ENCODE data around the gene GPM6B.

GPM6B gene

DNA sequence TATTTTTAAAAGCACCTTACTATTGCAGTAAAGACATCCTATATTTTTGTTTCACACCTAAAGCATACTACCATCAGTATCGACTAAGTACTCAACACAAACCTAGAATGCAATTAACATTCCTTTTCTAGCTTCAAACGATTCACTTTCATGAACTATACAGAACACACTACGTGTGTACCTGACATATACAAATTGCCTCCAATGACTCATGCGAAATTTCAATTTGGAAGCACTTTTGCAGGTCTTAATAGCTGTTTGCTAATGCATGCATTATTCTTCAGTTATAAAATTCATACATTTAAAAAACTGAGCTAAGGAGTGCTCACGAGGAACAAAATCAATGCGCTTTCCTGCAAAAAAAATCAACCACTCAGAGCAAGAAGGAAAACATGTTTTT is 19.7 kb upstream of the GPM6B start:
- no peak overlapping the region for H3K4me3 ChIP-seq
- peaks cover 24% of the 10 kb centered on the region for H3K4me1 ChIP-seq
- H3K27me3 ChIP-seq (ENCODE audit: low read depth), result no peaks in the 10 kb centered on the region
- no peaks in the 10 kb centered on the region for H3K36me3 ChIP-seq (replicated peaks)
- in situ Hi-C loops (cut with MboI; ENCODE audit: low sequenced_read_pairs), result no loop called here
- no peak for DNase-seq (ENCODE audit: low spot score in 2 of 2)
- no peaks in the 10 kb centered on the region for H3K9me3 ChIP-seq

DNA sequence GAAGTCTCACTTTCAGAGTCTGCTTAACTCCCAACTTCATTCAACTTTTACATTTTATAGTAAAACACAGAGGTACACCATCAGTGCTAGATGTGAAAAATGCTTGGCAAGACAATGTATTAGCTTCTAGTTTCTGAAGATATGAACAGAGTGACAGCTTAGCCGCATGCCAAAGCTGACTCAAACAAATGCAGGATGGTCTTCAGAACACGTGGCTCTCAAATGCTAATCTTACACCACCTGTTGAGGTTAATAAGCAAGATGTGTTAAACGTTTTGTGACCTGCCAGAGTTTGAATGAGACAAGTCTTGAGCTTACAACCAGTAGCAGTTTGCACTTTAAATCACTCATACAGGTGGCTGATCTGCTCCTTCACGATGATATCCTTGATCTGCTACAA is 18.9 kb upstream of the GPM6B start:
- Histone ChIP-seq H3K4me3 (no peak overlapping the region), H3K4me1 (peaks cover 24% of the 10 kb centered on the region), H3K36me3 (replicated peaks) (no peaks in the 10 kb centered on the region), H3K27me3 (ENCODE audit: low read depth) (no peaks in the 10 kb centered on the region), H3K9me3 (no peaks in the 10 kb centered on the region)
- in situ Hi-C loops (cut with MboI; ENCODE audit: low sequenced_read_pairs), result no loop called here
- no peak for DNase-seq (ENCODE audit: low spot score in 2 of 2)

- in situ Hi-C loops (cut with MboI; ENCODE audit: low sequenced_read_pairs), result no loop called here
- no peaks in the 10 kb centered on the region for H3K36me3 ChIP-seq (replicated peaks)
- H3K27me3 ChIP-seq (ENCODE audit: low read depth), result no peaks in the 10 kb centered on the region
Measured at GRCh38 chrX:13834355-13834754, 17.5 kb upstream of the GPM6B start.

GRCh38 chrX:13829983-13830382 is 13.1 kb upstream of the GPM6B start:
- peaks cover 9% of the 10 kb centered on the region; the same call in 1 of the 2 replicates for H3K4me1 ChIP-seq
- no peak for DNase-seq (ENCODE audit: low spot score in 2 of 2)

More at GRCh38 chrX:13834355-13834754, 17.5 kb upstream of the GPM6B start:
- peaks cover 24% of the 10 kb centered on the region for H3K4me1 ChIP-seq
- DNase-seq (ENCODE audit: low spot score in 2 of 2), result peak; percentile 18 to 57
- H3K9me3 ChIP-seq, result no peaks in the 10 kb centered on the region
- no peak overlapping the region for H3K4me3 ChIP-seq

GRCh38 chrX:13828392-13828791 is 11.5 kb upstream of the GPM6B start:
- Histone ChIP-seq H3K9me3 (no peaks in the 10 kb centered on the region), H3K36me3 (replicated peaks) (no peaks in the 10 kb centered on the region), H3K4me1 (no peaks in the 10 kb centered on the region), H3K4me3 (no peak overlapping the region), H3K27me3 (ENCODE audit: low read depth) (no peaks in the 10 kb centered on the region)
- in situ Hi-C loops (cut with MboI; ENCODE audit: low sequenced_read_pairs), result no loop called here
- no peak for DNase-seq (ENCODE audit: low spot score in 2 of 2)

More at GRCh38 chrX:13829983-13830382, 13.1 kb upstream of the GPM6B start:
- Histone ChIP-seq H3K27me3 (ENCODE audit: low read depth) (no peaks in the 10 kb centered on the region), H3K36me3 (replicated peaks) (no peaks in the 10 kb centered on the region), H3K4me3 (no peak overlapping the region), H3K9me3 (no peaks in the 10 kb centered on the region)
- in situ Hi-C loops (cut with MboI; ENCODE audit: low sequenced_read_pairs), result no loop called here

DNA sequence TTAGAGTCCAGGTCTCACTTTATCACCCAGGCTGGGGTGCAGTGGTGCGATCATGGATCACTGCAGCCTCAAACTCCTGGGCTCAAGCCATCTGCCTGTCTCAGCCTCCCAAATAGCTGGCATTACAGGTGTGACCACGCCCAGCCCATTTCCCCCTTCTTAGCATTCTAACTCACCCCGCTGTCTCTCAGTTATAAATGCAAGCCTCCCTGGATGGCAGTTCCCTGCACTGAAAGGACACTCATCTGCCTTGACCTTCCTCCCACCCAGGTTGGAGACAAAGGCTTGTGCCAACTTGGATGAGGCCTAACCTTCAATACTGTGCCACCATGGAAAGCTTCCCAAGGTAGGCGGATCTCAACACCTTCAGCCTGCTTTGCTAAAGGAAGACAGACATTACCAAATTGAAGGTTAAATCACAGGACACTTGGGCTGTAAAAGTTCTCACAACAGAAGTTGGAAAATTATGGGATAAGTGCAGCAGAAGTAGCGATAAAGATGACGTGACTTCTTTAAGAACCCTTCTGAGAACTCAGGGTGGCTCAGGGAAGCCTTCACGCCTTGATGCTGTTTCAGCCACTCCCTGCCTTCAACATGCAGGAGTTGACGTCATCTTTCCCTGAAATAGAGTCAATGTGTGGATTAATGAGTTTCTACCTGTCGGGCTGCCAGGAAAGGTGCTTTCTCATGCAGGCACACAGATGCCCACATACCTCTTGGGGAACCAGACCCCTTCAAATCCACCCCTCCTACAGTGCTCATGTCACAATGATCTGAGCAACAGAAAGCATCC is 10.6 kb upstream of the GPM6B start:
- H3K4me1 ChIP-seq, result no peaks in the 10 kb centered on the region
- in situ Hi-C loops (cut with MboI; ENCODE audit: low sequenced_read_pairs), result no loop called here
- no peaks in the 10 kb centered on the region for H3K36me3 ChIP-seq (replicated peaks)
- no peaks in the 10 kb centered on the region for H3K9me3 ChIP-seq
- DNase-seq (ENCODE audit: low spot score in 2 of 2), result no peak
- H3K27me3 ChIP-seq (ENCODE audit: low read depth), result no peaks in the 10 kb centered on the region
- H3K4me3 ChIP-seq, result no peak overlapping the region

DNA sequence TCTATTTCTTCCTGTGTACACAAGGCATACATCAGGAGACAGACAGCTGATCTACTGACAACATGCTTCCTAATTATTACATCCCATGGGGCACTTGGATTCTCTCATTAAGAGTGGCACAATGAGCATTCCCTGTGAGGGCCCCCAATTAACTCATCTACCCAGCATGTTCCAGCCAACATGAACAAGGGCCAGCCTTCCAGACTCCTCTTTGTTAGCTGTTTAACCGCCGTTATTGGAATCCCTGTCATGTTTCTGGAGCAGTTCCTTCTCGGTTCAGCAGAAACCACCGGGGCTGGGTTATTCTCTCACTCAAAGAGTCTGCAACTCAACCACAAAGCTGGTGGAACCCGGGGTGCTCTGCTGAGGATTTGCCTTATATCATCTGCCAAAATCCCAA is 9.9 kb upstream of the GPM6B start:
- DNase-seq (ENCODE audit: low spot score in 2 of 2), result no peak
- Histone ChIP-seq H3K4me1 (no peaks in the 10 kb centered on the region), H3K4me3 (no peak overlapping the region), H3K9me3 (no peaks in the 10 kb centered on the region), H3K27me3 (ENCODE audit: low read depth) (no peaks in the 10 kb centered on the region), H3K36me3 (replicated peaks) (no peaks in the 10 kb centered on the region)
- in situ Hi-C loops (cut with MboI; ENCODE audit: low sequenced_read_pairs), result no loop called here

DNA sequence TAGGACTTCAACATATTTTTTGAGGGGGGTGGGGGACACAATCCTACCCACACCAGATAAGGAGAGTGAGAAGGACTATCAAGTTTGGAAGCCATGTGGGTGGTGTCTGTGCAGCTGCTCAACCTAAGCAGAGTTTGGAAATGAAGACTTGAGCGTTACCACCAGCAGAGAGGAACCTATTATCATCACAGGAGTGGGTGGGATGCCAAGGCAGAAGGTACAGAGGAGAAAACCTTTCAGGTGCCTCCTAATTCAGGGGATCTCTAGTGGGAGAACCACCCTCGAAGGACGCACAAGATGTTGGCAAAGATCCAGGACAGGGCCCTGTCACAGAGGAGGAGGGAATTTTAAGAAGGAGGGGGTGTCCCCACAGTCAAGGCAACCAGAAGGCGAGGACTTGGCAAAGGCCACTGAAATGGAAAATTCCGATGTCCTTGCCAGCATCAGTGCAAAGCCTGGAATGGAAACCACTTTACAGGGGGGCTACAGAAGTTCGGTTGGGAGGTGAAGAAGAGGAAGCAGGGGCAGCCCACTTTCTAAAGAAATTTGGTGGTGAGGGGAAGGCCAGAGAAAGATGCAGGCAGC is 8.4 kb upstream of the GPM6B start:
- Histone ChIP-seq H3K27me3 (ENCODE audit: low read depth) (no peaks in the 10 kb centered on the region), H3K36me3 (replicated peaks) (no peaks in the 10 kb centered on the region), H3K4me1 (no peaks in the 10 kb centered on the region), H3K4me3 (no peak overlapping the region), H3K9me3 (no peaks in the 10 kb centered on the region)
- no peak for DNase-seq (ENCODE audit: low spot score in 2 of 2)
- in situ Hi-C loops (cut with MboI; ENCODE audit: low sequenced_read_pairs), result no loop called here

DNA sequence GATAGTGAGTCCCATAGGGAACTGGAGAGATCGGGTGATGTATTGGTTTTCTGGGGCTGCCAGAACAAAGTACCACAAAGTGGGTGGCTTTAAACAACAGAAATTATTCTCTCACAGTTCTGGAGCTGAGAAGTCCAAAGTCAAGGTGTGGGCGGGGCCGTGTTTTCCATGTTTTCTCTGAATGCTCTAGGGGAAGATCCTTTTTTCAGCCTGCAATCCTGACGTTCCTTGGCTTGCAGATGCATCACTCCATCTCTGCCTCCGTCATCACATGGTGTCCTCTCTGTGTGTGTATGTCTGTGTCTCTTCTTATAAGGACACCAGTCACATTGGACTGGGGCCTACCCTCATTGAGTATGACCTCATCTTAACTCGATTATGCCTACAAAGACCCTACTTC is 7.9 kb upstream of the GPM6B start:
- in situ Hi-C loops (cut with MboI; ENCODE audit: low sequenced_read_pairs), result no loop called here
- no peaks in the 10 kb centered on the region for H3K27me3 ChIP-seq (ENCODE audit: low read depth)
- H3K4me1 ChIP-seq, result no peaks in the 10 kb centered on the region
- H3K9me3 ChIP-seq, result no peaks in the 10 kb centered on the region
- no peak for DNase-seq (ENCODE audit: low spot score in 2 of 2)
- H3K4me3 ChIP-seq, result no peak overlapping the region
- no peaks in the 10 kb centered on the region for H3K36me3 ChIP-seq (replicated peaks)

GRCh38 chrX:13821738-13822137 is 4.8 kb upstream of the GPM6B start:
- in situ Hi-C loops (cut with MboI; ENCODE audit: low sequenced_read_pairs), result no loop called here

GRCh38 chrX:13816176-13816575 is 717 bp downstream of the GPM6B start:
- DNase-seq (ENCODE audit: low spot score in 2 of 2), result no peak
- H3K36me3 ChIP-seq (replicated peaks), result no peaks in the 10 kb centered on the region
- in situ Hi-C loops (cut with MboI; ENCODE audit: low sequenced_read_pairs), result no loop called here
- H3K4me3 ChIP-seq, result no peak overlapping the region
- peaks cover 3% of the 10 kb centered on the region; the same call in 1 of the 2 replicates for H3K4me1 ChIP-seq
- H3K9me3 ChIP-seq, result no peaks in the 10 kb centered on the region
- peaks cover 4% of the 10 kb centered on the region for H3K27me3 ChIP-seq (ENCODE audit: low read depth)

More at GRCh38 chrX:13821738-13822137, 4.8 kb upstream of the GPM6B start:
- Histone ChIP-seq H3K27me3 (ENCODE audit: low read depth) (no peaks in the 10 kb centered on the region), H3K9me3 (no peaks in the 10 kb centered on the region), H3K4me1 (no peaks in the 10 kb centered on the region), H3K36me3 (replicated peaks) (no peaks in the 10 kb centered on the region), H3K4me3 (no peak overlapping the region)
- DNase-seq (ENCODE audit: low spot score in 2 of 2), result no peak

- in situ Hi-C loops (cut with MboI; ENCODE audit: low sequenced_read_pairs), result no loop called here
- DNase-seq (ENCODE audit: low spot score in 2 of 2), result no peak
- no peak overlapping the region for H3K4me3 ChIP-seq
- H3K9me3 ChIP-seq, result no peaks in the 10 kb centered on the region
- peaks cover 4% of the 10 kb centered on the region for H3K27me3 ChIP-seq (ENCODE audit: low read depth)
- H3K36me3 ChIP-seq (replicated peaks), result no peaks in the 10 kb centered on the region
- H3K4me1 ChIP-seq, result peaks cover 3% of the 10 kb centered on the region; the same call in 1 of the 2 replicates
Measured at GRCh38 chrX:13815664-13816063, 1.2 kb downstream of the GPM6B start.

DNA sequence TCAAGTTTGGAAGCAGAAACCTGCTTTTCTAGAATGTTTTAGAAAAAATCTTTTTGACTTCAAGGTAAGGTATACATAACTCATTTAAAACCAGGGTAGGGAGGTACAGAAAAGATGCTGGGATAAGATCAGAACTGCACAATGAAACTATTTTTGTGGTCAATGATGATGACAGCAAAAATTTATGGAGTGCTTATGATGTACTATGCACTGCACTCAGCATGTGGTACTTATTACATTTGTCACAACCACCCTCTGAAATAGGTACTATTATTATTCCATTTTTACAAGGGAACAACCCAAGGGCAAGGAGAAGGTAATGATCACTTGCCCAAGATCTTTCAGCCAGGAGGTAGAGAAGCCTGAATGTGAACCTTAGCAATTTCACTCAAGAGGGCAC is 8.0 kb downstream of the GPM6B start:
- Histone ChIP-seq H3K4me3 (no peak overlapping the region), H3K27me3 (ENCODE audit: low read depth) (no peaks in the 10 kb centered on the region), H3K9me3 (no peaks in the 10 kb centered on the region), H3K4me1 (peaks cover 2% of the 10 kb centered on the region; the same call in 1 of the 2 replicates), H3K36me3 (replicated peaks) (no peaks in the 10 kb centered on the region)
- in situ Hi-C loops (cut with MboI; ENCODE audit: low sequenced_read_pairs), result no loop called here
- no peak for DNase-seq (ENCODE audit: low spot score in 2 of 2)

GRCh38 chrX:13808293-13808692 is 8.6 kb downstream of the GPM6B start:
- in situ Hi-C loops (cut with MboI; ENCODE audit: low sequenced_read_pairs), result no loop called here

More at GRCh38 chrX:13808293-13808692, 8.6 kb downstream of the GPM6B start:
- no peak overlapping the region for H3K4me3 ChIP-seq
- H3K36me3 ChIP-seq (replicated peaks), result no peaks in the 10 kb centered on the region
- no peaks in the 10 kb centered on the region for H3K9me3 ChIP-seq
- no peaks in the 10 kb centered on the region for H3K27me3 ChIP-seq (ENCODE audit: low read depth)
- no peaks in the 10 kb centered on the region for H3K4me1 ChIP-seq
- DNase-seq (ENCODE audit: low spot score in 2 of 2), result no peak
